Mesothelial cell of epicardium (in vitro differentiated cells): ENCODE results near the gene MRPS35. TPM values are rescaled to one million over a fixed set of nuclear protein-coding genes. Genes with fewer than 3 reads are reported as not detected.

Experiments used
- DNase-seq, 2 experiments: peaks; one replicate each; pipeline ENCODE4 v3.0.0; 2021; ENCODE audit warnings: low spot score in 2 of 2; ENCODE audit not compliant: unreplicated experiment in 2 of 2
- H3K27ac Mint-ChIP-seq: 2 replicates; pipeline ENCODE4 v1.8.0; 2021; ENCODE audit warnings: mixed read lengths
- H3K27me3 Mint-ChIP-seq: 2 replicates; pipeline ENCODE4 v1.8.0; 2021; ENCODE audit warnings: low read depth, mixed read lengths
- H3K36me3 Mint-ChIP-seq: 2 replicates; pipeline ENCODE4 v1.8.0; 2021; ENCODE audit warnings: mixed read lengths
- H3K4me1 Mint-ChIP-seq: 2 replicates; pipeline ENCODE4 v1.8.0; 2021; ENCODE audit warnings: mixed read lengths
- H3K4me3 Mint-ChIP-seq: 2 replicates; pipeline ENCODE4 v1.8.0; 2021; ENCODE audit warnings: mild to moderate bottlenecking, moderate library complexity, mixed read lengths
- H3K9me3 Mint-ChIP-seq: 2 replicates; pipeline ENCODE4 v1.8.0; 2021; ENCODE audit warnings: mixed read lengths
- total RNA-seq: library from RNA; stranded (reverse); gene quantifications from 3 replicates; pipeline ENCODE4 v1.2.1, GENCODE V29; 2021
- TF ChIP-seq, protein P1 (sequence below): fragments of 200-600 bp; sonication (generic); IDR thresholded peaks from one replicate; pipeline ENCODE4 v1.5.0; 2021; ENCODE audit warnings: antibody characterized with exemption; ENCODE audit not compliant: unreplicated experiment

The MRPS35 gene
- total RNA-seq, 1 donor from 2014 or later, result 34.0 TPM

DNA sequence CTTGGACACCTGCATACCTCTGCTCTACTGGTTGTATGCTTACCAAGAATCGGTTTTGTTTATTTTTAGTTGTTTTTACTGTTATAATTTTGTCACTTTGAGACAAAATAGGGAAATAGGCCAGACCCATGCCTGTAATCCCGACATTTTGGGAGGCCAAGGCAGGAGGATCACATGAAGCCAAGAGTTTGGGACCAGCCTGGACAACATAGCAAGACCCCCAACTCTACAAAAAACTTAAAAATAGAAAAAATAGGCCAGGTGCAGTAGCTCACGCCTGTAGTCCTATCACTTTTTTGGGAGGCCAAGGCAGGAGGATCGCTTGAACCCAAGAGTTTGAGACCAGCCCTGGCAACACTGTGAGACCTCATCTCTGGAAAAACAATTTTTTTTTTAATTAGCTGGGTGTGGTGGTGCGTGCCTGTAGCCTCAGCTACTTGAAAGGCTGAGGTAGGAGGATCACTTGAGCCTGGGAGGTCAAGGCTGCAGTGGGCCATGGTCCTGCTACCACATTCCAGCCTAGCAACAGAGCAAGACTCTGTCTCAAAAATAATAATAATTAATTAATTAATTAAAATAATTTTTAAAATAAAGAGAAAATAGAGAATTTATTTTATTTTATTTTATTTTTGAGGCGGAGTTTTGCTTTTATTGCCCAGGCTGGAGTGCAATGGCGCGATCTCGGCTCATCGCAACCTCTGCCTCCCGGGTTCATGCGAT, 1.3 kb upstream of the MRPS35 start:
- Mint-ChIP-seq H3K27ac (no peak overlapping the region), H3K4me3 (no peak overlapping the region), H3K4me1 (peaks cover 21% of the 10 kb centered on the region), H3K27me3 (no peaks in the 10 kb centered on the region), H3K36me3 (peaks cover 5% of the 10 kb centered on the region), H3K9me3 (no peaks in the 10 kb centered on the region)
- TF ChIP-seq, protein P1, sequence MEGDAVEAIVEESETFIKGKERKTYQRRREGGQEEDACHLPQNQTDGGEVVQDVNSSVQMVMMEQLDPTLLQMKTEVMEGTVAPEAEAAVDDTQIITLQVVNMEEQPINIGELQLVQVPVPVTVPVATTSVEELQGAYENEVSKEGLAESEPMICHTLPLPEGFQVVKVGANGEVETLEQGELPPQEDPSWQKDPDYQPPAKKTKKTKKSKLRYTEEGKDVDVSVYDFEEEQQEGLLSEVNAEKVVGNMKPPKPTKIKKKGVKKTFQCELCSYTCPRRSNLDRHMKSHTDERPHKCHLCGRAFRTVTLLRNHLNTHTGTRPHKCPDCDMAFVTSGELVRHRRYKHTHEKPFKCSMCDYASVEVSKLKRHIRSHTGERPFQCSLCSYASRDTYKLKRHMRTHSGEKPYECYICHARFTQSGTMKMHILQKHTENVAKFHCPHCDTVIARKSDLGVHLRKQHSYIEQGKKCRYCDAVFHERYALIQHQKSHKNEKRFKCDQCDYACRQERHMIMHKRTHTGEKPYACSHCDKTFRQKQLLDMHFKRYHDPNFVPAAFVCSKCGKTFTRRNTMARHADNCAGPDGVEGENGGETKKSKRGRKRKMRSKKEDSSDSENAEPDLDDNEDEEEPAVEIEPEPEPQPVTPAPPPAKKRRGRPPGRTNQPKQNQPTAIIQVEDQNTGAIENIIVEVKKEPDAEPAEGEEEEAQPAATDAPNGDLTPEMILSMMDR, result no peak
- DNase-seq, result no peak

DNA sequence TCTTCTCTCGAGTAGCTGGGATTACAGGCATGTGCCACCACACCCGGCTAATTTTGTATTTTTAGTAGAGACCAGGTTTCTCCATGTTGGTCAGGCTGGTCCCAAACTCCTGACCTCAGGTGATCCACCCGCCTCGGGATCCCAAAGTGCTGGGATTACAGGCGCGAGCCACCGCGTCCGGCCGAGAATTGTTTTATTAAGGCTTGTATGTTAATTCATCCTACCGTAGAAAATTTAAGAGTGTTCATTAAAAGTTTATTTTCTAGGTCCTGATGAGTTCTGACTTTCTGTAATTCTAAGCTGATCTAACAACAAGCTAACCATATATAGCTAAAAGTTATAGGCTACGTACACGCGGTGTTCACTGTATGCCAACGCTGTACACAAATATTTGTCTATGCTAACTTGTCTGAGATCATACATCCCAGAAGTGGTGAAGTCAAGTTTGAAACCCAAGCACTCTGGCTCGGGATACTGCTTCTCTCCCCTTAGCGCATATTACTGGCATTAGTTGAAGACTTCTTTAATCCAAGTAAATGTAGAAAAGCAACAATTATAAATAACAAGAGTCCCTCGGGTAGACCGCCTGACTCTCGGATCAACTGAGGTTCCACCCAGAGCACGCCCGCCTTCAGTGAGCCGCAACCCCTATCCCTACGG, 570 bp upstream of the MRPS35 start:
- H3K9me3 Mint-ChIP-seq, result no peaks in the 10 kb centered on the region
- peaks cover 21% of the 10 kb centered on the region for H3K4me1 Mint-ChIP-seq
- H3K27me3 Mint-ChIP-seq, result no peaks in the 10 kb centered on the region
- peaks cover 10% of the 10 kb centered on the region for H3K36me3 Mint-ChIP-seq
- DNase-seq, result no peak
- H3K4me3 Mint-ChIP-seq, result peak overlapping the region; percentile 96
- TF ChIP-seq, protein P1, result no peak
- H3K27ac Mint-ChIP-seq, result peak overlapping the region; percentile 95

DNA sequence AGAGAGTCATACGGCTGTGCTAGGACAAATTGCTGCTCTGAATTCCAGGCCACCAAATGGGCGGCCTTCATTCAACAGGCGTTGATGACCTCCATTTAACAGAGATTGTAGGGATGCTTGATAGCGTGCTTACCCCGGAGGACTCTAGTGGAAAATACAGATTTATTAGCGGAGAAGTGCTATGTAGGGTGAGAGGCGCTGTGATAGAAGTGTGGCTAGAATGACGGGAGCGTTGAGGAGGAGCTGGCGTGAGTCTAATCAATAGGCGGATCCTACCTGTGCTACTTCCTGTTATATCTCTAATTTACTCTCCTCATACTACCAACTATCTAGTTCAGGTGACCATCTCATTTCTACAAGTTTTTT, 668 bp downstream of the MRPS35 start:
- Mint-ChIP-seq H3K27me3 (no peaks in the 10 kb centered on the region), H3K4me1 (peaks cover 21% of the 10 kb centered on the region), H3K4me3 (peak overlapping the region; percentile 96), H3K27ac (peak overlapping the region; percentile 95), H3K36me3 (peaks cover 12% of the 10 kb centered on the region), H3K9me3 (no peaks in the 10 kb centered on the region)
- no peak for DNase-seq
- TF ChIP-seq, protein P1, result no peak

DNA sequence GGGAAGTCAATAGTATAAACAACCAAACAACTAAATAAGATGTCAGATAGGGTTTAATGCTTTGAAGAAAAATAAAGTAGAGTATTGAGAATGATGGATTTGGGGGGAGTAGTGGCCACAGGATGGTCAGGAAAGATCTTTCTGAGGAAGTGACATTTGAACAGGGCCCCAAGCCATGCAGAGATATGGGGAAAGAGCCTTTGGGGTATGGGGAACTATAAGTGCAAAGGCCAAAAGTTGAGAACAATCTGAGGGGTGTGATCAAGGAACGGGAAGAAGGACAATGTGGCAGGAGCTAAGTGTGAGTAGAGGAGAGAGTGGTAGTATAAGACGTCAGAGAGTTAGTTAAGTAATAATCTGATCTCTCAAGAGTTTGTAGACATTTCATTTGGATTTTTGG, 1.3 kb downstream of the MRPS35 start:
- no peak for DNase-seq
- peaks cover 21% of the 10 kb centered on the region for H3K4me1 Mint-ChIP-seq
- no peaks in the 10 kb centered on the region for H3K9me3 Mint-ChIP-seq
- peak overlapping the region; percentile 96 for H3K4me3 Mint-ChIP-seq
- no peak overlapping the region for H3K27ac Mint-ChIP-seq
- no peaks in the 10 kb centered on the region for H3K27me3 Mint-ChIP-seq
- TF ChIP-seq, protein P1, result no peak
- peaks cover 12% of the 10 kb centered on the region for H3K36me3 Mint-ChIP-seq

DNA sequence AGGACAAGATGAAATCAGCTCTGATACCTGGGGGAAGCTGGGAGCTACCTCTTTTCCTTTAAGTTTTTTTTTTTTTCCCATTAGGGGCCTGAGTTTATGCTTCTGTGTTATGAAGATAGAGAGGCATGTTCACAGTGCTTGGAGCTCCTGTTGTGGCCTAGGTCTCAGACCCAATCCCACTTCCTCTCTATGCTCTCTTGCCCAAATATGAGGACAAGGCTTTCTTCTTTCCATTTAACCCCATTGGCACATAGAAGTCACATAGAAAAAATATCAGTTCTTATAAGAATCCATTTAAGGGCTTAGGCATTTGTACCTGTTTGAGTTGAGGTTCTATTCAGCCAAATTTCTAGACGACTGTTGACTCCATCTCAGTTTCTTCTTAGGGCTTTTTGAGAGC, 12.6 kb downstream of the MRPS35 start:
- H3K36me3 Mint-ChIP-seq, result peaks cover 25% of the 10 kb centered on the region
- no peak for DNase-seq
- no peak overlapping the region for H3K4me3 Mint-ChIP-seq
- TF ChIP-seq, protein P1, result no peak
- H3K27ac Mint-ChIP-seq, result no peak overlapping the region
- no peaks in the 10 kb centered on the region for H3K9me3 Mint-ChIP-seq
- H3K4me1 Mint-ChIP-seq, result no peaks in the 10 kb centered on the region
- no peaks in the 10 kb centered on the region for H3K27me3 Mint-ChIP-seq
